GM18505 (cell line): ENCODE results near the gene ATP5PB.

Experiments used
- ATAC-seq: cut with Tn5 transposase; IDR thresholded peaks from one replicate; pipeline ENCODE4 v1.9.1; 2021; ENCODE audit not compliant: unreplicated experiment
- POLR2A ChIP-seq: IDR thresholded peaks from 4 replicates; pipeline ENCODE4 v1.6.1; 2011; ENCODE audit warnings: borderline replicate concordance; ENCODE audit not compliant: insufficient read depth, insufficient read length; ENCODE audit errors: extremely low read depth

ATP5PB gene

DNA sequence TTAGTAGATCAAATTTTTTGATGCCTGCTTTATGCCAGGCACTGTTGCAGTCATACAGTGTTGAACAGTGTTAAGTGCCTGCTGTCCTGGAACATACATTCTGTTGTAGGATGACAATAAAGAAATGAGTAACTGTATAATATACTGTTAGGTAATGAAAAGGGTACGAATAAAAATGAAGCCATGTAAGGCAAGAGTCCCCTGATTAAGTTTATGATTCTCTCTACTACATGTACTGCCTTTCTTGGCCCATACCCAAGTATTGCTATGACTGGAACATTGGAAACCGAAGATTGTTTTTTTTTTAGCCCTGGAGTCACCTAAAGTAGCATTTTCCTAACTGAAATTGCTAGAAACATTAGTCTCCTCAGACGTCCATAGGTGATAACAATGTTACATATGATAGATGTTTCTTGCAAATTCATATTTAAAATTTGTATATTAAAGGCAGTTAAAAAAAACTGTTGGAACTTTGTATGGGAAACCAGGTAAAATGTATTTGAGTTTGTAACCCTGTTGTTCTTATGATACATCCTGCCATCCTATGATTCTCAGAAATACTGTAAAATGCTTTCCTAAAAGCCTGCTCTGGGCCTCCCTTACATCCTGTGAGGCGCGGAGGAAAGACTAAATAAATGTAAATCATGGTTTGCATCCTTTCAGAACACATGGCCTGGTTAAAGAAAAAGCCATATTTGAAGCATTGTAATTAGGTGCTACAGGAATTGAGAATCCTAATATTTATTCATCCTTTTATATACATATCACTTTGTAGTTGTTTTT is 5.8 kb downstream of the ATP5PB start:
- peak; percentile 55 for ATAC-seq
- TF ChIP-seq POLR2A, result no peak

DNA sequence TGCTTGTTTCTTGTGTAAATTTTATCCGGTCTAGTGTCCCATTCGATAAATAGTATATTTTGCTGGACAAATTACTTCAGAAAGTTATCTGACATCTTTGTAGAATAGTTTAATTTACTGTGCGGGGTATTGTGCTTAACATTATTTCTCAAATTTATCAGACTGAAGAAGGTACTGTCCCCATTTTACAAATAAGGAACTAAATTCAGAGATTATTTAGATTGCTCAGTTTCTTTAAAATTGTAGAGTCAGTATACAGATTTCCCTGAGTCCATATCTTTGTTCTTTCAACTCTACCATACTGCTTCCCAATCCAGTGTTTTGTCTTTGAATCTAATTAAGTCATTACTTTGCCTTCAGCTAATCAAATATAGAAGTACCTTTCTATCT is 6.4 kb downstream of the ATP5PB start:
- no peak for TF ChIP-seq POLR2A
- ATAC-seq, result no peak

DNA sequence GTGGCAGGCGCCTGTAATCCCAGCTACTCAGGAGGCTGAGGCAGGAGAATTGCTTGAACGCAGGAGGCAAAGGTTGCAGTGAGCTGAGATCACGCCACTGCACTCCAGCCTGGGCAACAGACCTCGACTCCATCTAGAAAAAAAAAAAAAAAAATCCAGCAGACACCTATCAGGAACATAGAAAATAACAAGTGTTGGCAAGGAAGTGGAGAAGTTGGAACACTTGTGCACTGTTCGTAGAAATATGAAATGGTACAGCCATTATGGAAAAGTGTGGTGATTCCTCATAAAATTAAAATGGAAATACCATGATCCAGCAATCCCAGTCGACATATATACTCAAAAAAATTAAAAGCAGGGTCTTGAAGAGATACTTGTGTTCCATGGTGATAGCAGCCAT is 12.5 kb downstream of the ATP5PB start:
- TF ChIP-seq POLR2A, result no peak
- ATAC-seq, result no peak

DNA sequence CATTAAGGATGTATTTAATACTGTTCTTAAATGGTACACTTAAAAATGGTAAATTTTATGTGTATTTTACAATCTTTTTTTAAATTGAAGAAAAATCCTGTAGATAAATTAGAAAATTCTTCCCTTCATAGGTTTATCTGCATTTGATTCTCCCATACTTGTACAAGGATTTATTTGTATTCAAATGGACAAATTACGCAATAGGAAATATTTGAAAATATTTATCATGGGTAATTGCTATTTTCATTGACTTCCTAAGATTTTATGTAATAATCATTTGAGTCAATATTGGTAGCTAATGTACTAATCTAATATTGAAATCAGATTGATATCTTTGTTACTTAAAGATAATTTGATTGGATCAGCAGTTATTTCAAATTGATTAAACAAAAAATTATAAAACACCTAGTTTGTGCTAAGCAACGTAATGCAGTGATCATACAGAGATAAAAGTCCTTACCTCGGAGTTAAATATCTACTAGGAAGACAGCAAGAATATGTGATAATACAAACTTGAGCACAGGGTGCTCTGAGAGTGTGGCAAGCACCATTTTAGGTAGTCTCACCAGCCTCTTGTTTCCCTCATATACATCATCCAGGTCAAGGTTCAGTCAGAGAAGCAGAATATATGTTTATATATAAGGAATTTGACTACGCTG is 13.2 kb downstream of the ATP5PB start:
- TF ChIP-seq POLR2A, result no peak
- ATAC-seq, result no peak

DNA sequence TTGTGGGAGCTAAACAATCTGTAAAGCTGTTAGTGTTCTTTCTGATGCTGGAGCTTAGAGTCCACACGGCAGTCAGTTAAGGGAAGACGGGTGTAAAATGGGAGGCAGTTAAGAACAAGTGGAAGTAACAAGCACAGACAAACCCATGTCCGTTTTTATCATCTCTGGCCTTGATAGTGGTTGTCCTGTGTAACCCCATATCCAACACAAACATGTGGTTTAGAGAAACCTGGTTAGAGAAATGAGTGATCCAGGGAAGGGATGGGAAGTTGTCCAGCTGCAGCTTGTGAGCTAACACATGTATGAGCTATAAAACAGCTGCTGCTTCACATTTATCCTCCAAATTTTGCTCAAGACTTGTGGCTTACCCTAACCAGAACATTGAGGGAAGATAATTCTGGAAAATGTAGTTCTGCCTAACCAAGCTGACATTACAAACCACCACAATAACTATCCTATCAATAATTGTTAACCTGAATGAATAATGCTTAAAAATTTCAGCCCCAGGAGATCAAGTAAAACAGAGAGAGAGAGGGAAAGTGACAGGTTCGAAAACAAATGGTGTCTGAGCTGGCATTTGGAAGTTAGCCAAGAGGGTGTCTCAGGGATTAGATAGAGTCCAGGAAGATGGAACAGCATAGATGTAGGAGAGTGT is 13.9 kb downstream of the ATP5PB start:
- no peak for ATAC-seq

DNA sequence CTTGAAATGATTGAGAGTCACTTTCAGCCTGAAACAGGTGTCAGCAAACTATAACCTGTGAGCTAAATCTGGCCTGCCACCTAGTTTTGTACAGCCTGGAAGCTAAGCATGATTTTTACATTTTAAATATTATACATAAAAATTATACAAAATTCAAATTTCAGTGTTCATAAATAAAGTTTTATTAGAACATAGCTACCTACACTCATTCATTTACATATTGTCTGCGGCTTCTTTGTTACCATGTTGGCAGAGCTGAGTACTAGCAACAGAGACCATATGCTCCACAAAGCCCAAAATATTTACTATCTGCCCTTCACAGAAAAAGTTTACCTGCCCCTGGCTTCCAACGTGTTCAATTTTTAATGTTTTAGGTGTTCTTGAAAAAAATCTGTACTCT is 16.5 kb downstream of the ATP5PB start:
- no peak for TF ChIP-seq POLR2A
- no peak for ATAC-seq

More for the DNA sequence above, 13.9 kb downstream of the ATP5PB start:
- no peak for TF ChIP-seq POLR2A

DNA sequence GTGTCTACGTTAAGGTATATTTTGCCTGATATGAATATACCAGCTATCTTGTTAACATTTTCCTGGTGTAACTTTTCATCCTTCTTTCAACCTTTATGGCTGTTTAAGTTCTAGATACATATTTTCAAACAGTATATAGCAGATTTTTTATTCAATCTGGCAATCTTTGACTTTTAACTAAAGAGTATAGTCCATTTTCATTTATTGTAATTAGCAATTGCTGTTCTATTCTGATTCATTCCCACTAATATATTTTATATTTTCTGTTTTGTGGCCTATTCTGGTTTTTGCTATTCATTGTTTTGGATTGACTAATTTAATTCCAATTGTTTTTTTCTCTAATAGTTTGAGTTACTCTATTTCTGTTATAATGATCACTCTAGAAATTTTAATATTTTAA is 17.2 kb downstream of the ATP5PB start:
- no peak for TF ChIP-seq POLR2A
- no peak for ATAC-seq

DNA sequence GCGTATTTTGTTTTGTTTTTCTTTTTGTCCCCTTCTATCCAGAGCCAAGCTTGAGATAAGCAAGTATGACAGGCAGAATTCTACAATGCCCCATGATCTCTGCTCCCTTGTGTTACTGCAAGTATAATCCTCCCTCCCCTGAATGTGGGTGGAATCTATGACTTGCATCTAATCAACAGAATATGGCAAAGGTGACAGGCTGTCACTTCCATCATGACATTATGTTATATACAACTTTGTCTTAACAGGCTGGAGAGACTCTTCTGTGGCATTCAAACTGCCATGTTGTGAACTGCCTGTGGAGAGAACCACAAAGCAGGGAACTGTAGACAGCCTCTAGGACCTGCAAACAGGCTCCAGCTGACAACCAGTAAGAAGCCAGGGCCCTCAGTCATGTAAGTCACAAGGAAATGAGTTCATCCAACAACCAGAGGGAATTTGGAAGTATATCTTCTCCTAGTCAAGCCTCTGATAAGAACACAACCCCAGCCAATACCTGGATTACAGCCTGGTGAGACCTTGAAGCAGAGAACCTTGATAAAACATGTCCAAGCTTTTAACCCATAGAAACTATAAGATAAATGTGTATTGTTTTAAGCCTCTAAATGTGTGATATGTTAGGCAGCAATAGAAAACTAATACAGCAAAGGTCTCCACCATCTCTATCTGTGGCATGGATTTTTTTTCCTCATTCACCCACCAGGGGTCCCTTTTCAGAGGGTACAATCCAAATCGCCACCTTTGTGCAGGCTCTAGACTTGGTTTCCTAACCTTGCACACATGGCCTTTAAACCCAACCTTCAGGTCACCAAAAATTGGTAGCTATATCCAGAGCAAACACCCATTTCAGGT is 18.8 kb downstream of the ATP5PB start:
- TF ChIP-seq POLR2A, result no peak
- ATAC-seq, result no peak

DNA sequence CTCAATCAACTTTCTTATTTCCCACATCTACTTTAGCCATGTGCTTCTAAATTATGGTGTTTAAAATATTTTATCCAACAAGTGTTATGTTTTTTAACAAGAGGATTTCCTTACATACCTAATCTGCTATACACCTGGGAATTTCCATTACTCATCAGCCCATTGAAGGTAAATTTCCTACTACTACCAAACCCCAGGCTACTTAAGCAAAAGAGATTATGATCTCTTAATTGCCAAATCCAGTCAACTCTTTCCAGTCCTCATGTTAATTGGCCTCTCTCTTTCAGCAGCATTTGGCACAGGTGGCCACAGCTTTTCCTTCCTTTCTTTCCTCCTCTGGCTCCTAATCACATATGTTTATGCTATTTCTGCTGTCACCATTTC is 19.4 kb downstream of the ATP5PB start:
- TF ChIP-seq POLR2A, result no peak
- no peak for ATAC-seq

DNA sequence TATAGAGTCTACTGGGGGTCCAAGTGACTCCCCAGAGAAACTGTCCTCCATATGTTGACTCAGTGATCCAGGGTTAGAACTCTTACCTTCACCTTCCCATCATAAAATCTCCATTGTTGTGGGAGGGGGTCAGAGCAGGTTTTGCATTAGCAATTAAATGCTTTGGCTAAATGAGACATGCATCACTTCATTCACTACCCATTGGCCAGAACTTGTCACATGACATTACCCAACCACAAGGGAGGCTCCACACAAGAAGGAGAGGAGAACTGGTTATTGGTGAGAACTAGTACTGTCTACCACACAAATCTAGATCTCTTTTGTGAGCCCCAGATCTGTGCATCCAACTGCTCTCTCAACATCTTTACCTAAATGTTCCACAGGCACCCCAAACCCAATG is 20.3 kb downstream of the ATP5PB start:
- no peak for ATAC-seq

DNA sequence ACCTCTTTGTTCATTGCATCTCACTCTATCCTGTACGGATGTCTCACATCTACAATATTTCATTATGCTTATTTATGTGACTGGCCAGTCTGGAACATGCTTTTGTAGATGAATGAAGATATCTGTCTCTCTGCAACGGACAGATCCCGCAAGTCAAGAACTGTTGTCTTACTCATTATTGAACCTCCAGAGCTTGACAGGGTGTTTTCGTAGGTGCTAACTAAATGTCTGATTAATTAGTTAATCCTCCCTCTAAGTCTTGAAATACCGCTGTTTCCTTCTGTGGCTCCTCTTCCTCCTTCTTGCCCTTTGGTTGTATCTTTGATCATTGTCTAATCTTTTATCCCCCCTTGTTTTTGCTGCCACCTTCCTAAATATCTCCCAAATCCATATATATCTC is 21.3 kb downstream of the ATP5PB start:
- no peak for TF ChIP-seq POLR2A
- ATAC-seq, result no peak

More for the DNA sequence above, 20.3 kb downstream of the ATP5PB start:
- no peak for TF ChIP-seq POLR2A

DNA sequence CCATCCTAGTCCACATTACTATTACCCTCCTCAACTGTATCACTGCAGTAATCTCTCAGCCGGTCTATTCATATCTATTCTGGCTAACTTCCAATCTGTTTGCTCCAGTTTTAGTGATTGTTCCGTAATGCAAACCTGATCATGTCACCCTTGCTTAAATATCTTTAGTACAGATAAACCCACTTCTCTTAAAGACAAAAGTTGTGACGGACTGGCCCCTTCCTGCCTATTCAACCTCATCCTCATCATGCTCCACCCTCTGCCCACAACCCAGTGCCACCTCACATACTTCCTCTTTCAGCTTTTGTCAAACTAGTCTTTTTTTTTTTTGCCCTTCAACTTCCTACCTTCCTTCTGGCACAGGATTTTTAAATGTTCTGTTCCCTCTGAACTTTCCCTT is 21.7 kb downstream of the ATP5PB start:
- ATAC-seq, result no peak
- TF ChIP-seq POLR2A, result no peak

DNA sequence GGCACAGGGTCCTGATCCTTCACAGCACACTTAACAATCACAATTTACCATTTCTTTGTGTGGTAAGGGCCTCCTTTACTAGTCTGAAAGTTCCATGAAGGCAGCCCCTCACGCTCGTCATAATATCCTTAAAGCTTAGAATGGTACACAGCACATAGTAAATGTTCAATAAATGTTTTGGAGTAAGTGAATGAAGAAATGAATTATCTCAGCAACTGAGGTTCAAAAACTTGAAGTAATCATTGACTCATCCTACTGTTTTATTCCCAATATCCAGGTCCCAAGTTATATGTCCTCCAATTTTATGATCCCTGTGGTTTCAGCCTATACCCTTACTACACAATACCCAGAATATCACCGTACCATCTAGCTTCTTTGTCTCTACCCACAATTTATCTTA is 22.3 kb downstream of the ATP5PB start:
- no peak for ATAC-seq
- TF ChIP-seq POLR2A, result no peak

DNA sequence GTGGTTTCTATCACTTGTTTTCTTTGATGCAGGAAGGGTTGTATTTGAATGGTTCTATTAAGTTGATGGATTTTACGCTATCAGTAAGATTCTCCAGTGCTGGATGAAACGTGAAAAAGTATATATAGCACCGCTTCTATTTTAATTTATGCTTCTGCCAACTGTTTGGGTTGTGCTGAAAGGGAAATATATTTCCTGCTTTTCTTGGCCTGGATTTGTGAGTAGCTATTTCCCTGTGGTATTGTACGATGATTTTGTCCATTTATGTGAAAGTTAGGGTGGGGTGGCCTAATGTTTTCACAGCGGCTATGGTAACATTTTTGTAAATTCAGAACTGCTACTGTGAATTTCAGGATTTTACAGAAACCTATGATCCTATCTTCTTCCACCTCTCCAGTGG is 24.8 kb downstream of the ATP5PB start:
- no peak for ATAC-seq

DNA sequence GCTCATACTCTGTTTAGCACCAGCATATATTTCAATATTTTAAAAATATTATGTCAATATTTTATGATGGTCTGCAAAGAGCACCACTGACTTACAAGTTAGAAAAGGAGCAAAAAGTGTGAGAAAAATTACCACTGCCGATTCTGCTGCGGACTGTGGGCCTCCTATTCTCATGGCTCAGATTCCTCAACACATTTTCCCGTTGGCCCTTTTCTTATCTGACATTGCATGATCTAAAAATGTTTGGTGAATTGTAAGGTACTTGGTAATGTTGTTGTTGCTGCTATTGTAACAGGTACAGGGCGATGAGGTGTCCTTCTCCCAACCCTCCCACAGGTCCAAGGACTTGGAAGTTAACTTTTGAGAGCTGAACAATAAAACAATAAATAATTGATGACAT is 25.3 kb downstream of the ATP5PB start:
- no peak for TF ChIP-seq POLR2A
- no peak for ATAC-seq

More for the DNA sequence above, 24.8 kb downstream of the ATP5PB start:
- no peak for TF ChIP-seq POLR2A
